GM21390 (cell line): ENCODE data around the gene LMF1.
"Not testable (repeated sequence)": the region's sequence is repeated elsewhere in the genome, so short reads cannot be mapped to it uniquely, and the experiment has no call there.

ENCODE experiments used
- ATAC-seq: cut with Tn5 transposase; IDR thresholded peaks from one replicate; pipeline ENCODE4 v1.9.1; 2021; ENCODE audit not compliant: unreplicated experiment

LMF1 gene

GRCh38 chr16:951660-952301 lies 19.0 kb downstream of the LMF1 start:
- ATAC-seq: no peak

GRCh38 chr16:950733-951573 lies 19.8 kb downstream of the LMF1 start:
- ATAC-seq: not testable (repeated sequence)

GRCh38 chr16:948767-949166 lies 22.0 kb downstream of the LMF1 start:
- ATAC-seq: not testable (repeated sequence)

GRCh38 chr16:947922-948303 lies 22.9 kb downstream of the LMF1 start:
- not testable (repeated sequence) for ATAC-seq

- no peak for ATAC-seq
These were observed 23.4 kb downstream of the LMF1 start for GRCh38 chr16:947255-947921.

- no peak for ATAC-seq
These were observed 24.8 kb downstream of the LMF1 start for GRCh38 chr16:946048-946395.

GRCh38 chr16:945271-946047 lies 25.3 kb downstream of the LMF1 start:
- no peak for ATAC-seq

- no peak for ATAC-seq
These were observed 26.8 kb downstream of the LMF1 start for GRCh38 chr16:943971-944370.

- no peak for ATAC-seq
These were observed 28.2 kb downstream of the LMF1 start for GRCh38 chr16:942436-943060.

GRCh38 chr16:939941-940340 lies 30.8 kb downstream of the LMF1 start:
- no peak for ATAC-seq

GRCh38 chr16:939311-939710 lies 31.5 kb downstream of the LMF1 start:
- ATAC-seq: no peak

- no peak for ATAC-seq
These were observed 32.0 kb downstream of the LMF1 start for GRCh38 chr16:938752-939151.

- ATAC-seq: no peak
These were observed 32.6 kb downstream of the LMF1 start for GRCh38 chr16:938136-938535.

GRCh38 chr16:937723-938122 lies 33.1 kb downstream of the LMF1 start:
- ATAC-seq: no peak

- no peak for ATAC-seq
These were observed 33.5 kb downstream of the LMF1 start for GRCh38 chr16:937311-937710.

GRCh38 chr16:935684-936083 lies 35.1 kb downstream of the LMF1 start:
- no peak for ATAC-seq

GRCh38 chr16:934178-934577 lies 36.6 kb downstream of the LMF1 start:
- no peak for ATAC-seq

- no peak for ATAC-seq
These were observed 37.2 kb downstream of the LMF1 start for GRCh38 chr16:933581-933980.

- ATAC-seq: no peak
These were observed 37.9 kb downstream of the LMF1 start for GRCh38 chr16:932831-933330.

GRCh38 chr16:931626-932500 lies 38.9 kb downstream of the LMF1 start:
- no peak for ATAC-seq
